ENCODE results near the gene GPR42. TPM values are rescaled to one million over a fixed set of nuclear protein-coding genes. Genes with fewer than 3 reads are reported as not detected.
A peak's percentile ranks its signal among the peaks of the same experiment; 100 is the strongest.

Gene GPR42
- total and polyA plus RNA-seq, 10 of the 15 experiments (the other 5 are each of a cell fraction or from before 2014, with no cell fraction given): 0.13 TPM; not detected in 9

- Histone ChIP-seq H3K4me1 (ENCODE audit: control insufficient read depth, insufficient read depth, low read length) (peaks cover 34% of the 10 kb centered on the region), H4K20me1 (ENCODE audit: control insufficient read depth, insufficient read depth) (no peaks in the 10 kb centered on the region), H3K27me3 (replicated peaks in 1 of 2; ENCODE audit: control insufficient read depth in 2 of 2, insufficient read depth in 2 of 2, low read length in 1 of 2) (no peaks in the 10 kb centered on the region), H3K36me3 (ENCODE audit: control insufficient read depth in 2 of 2, insufficient read depth in 2 of 2, low read length in 1 of 2) (peaks cover 0 to 4% of the 10 kb centered on the region in 2 experiments; a peak in 1 of 4 replicates), H3K9ac (ENCODE audit: control insufficient read depth, insufficient read depth, low read length) (peak overlapping the region; percentile 82), H3K4me2 (ENCODE audit: control insufficient read depth, insufficient read depth) (peak overlapping the region; percentile 96; the same call in 1 of the 2 replicates), H2AFZ (ENCODE audit: control insufficient read depth, low read depth, low read length) (no peak overlapping the region), H3K9me3 (replicated peaks; ENCODE audit: control insufficient read depth, insufficient read depth, low read length) (no peaks in the 10 kb centered on the region), H3K27ac (ENCODE audit: control insufficient read depth, insufficient read depth) (peak overlapping the region; percentile 93), H3K79me2 (ENCODE audit: control insufficient read depth, insufficient read depth, low read length) (peaks cover 51% of the 10 kb centered on the region), H3K4me3 (peak overlapping the region; percentile 92)
- no peak for DNase-seq (ENCODE audit: low read depth, low spot score)
- ChIA-PET SMC1A (ENCODE audit: uncharacterized antibody, unreplicated experiment) (interaction anchor here (1.0 to 9.8 kb wide), 8 partner anchors 10 to 137 kb away, joined by 3 to 152 read pairs (median 5); partner anchors contain the start of gene FFAR1), CTCF (interaction anchor here (0.7 to 6.5 kb wide), 3 partner anchors 10 to 136 kb away, joined by 3 to 35 read pairs (median 3); no protein-coding TSS in a partner anchor), POLR2A (interaction anchor here (1.2 to 7.2 kb wide), 6 partner anchors 9 to 180 kb away, joined by 3 to 135 read pairs (median 5); partner anchors contain the start of gene FFAR1), RAD21 (ENCODE audit: unreplicated experiment) (interaction anchor here (1.3 to 9.4 kb wide), 4 partner anchors 9 to 33 kb away, joined by 3 to 127 read pairs (median 29); partner anchors contain the start of gene FFAR1)
- in situ Hi-C loops (cut with MboI): no loop called here
- intact Hi-C loops (cut with micrococcal nuclease; ENCODE audit: unreplicated experiment): no loop called here
- TF ChIP-seq ZNF24 (IDR thresholded peaks at IDR 0.05) (no peak), REST (IDR thresholded peaks at IDR 0.05; ENCODE audit: low read depth, low read length) (no peak), BACH1 (IDR thresholded peaks at IDR 0.05; ENCODE audit: borderline replicate concordance) (peak; percentile 25; the same call in 1 of the 2 replicates), POLR2A (IDR thresholded peaks at IDR 0.05; ENCODE audit: low read depth, low read length) (peak; percentile 72), SMAD5 (IDR thresholded peaks at IDR 0.05; ENCODE audit: low read depth) (peak; percentile 72), MAX (IDR thresholded peaks at IDR 0.05; ENCODE audit: low read depth, low read length) (0 out of 2 replicates have a peak, but pooled peaks have one; percentile 30), RFX5 (IDR thresholded peaks at IDR 0.05; ENCODE audit: low read depth, low read length) (no peak), KDM1A (IDR thresholded peaks at IDR 0.05; ENCODE audit: borderline replicate concordance) (no peak), POLR2AphosphoS5 (IDR thresholded peaks at IDR 0.05; ENCODE audit: low read length) (0 out of 2 replicates have a peak, but pooled peaks have one; percentile 10), POLR2AphosphoS2 (IDR thresholded peaks at IDR 0.05; ENCODE audit: low read depth, low read length) (no peak; the same call in 1 of the 2 replicates), NR2F1 (conservative IDR thresholded peaks at IDR 0.05) (no peak), FOXK2 (IDR thresholded peaks at IDR 0.05) (no peak), MXI1 (IDR thresholded peaks at IDR 0.05; ENCODE audit: low read depth, low read length) (0 out of 2 replicates have a peak, but pooled peaks have one; percentile 17)
- peak; percentile 6 for ATAC-seq
- FAIRE-seq: no peak
- TSS peak; percentile 76 for BruUV-seq (replicated peaks)
- WGBS (ENCODE audit: insufficient coverage, insufficient replicate concordance, low lambda C conversion rate, missing lambda C conversion rate): 1% methylated on average over 4 of the region's 4 CpGs
Measured at GRCh38 chr19:35329323-35329722, 41.5 kb upstream of the GPR42 start.

Measured in GM12878 (cell line).